HepG2 (cell line): ENCODE measurements around the gene TSNAX. TPM values are rescaled to one million over a fixed set of nuclear protein-coding genes. Genes with fewer than 3 reads are reported as not detected.

Experiments used
- ATAC-seq: fragments of 200-7000 bp; cut with Tn5 transposase; 3 replicates; pipeline ENCODE4 v1.9.1; 2020; ENCODE audit warnings: mild to moderate bottlenecking, moderate library complexity
- BruUV-seq: library from RNA; stranded (reverse); fragments of 400-500 nt; replicated peaks from 2 replicates; lab custom pipeline; 2021; lab: Mats Ljungman, UMichigan
- CTCF ChIA-PET: fragments of 300-600 bp; formaldehyde crosslinking; extraction: SDS; loops from one replicate; lab custom pipeline; 2021; ENCODE audit warnings: low total read pairs, inconsistent platforms, low intra/inter-chr PET ratio; lab: Yijun Ruan, JAX
- POLR2A ChIA-PET: fragments of 350-600 bp; sonication (Branson Sonifier 250); formaldehyde crosslinking; loops from one replicate; lab custom pipeline; 2020; ENCODE audit warnings: antibody characterized with exemption, inconsistent platforms; lab: Yijun Ruan, JAX
- DNase-seq: peaks from one replicate; pipeline ENCODE4 v3.0.0-alpha.2; 2015; ENCODE audit warnings: low spot score
- FAIRE-seq: peaks from 3 replicates; lab custom pipeline; 2011; peaks lifted over from hg19 to GRCh38; lab: Jason Lieb, UNC
- H2AFZ ChIP-seq: one replicate; pipeline ENCODE4 v1.6.1; 2011; ENCODE audit warnings: low read length, inconsistent platforms
- H3K27ac ChIP-seq: fragments of 300-600 bp; 3 replicates; pipeline ENCODE4 v1.8.0; 2011; ENCODE audit warnings: mixed run types, mild to moderate bottlenecking, mixed read lengths, low read length, inconsistent platforms; ENCODE audit not compliant: insufficient read depth; ENCODE audit errors: extremely low read length
- H3K27me3 ChIP-seq, 2 experiments: fragments of 200-600 bp in 1 of 2; 2 replicates in 1 of 2; 3 replicates in 1 of 2; pipeline versions ENCODE4 v1.6.0 to v1.8.0; 2011; ENCODE audit warnings: low read length in 2 of 2, mild to moderate bottlenecking in 2 of 2, moderate library complexity in 2 of 2, inconsistent platforms in 1 of 2; ENCODE audit not compliant: insufficient read depth in 2 of 2, control insufficient read depth in 1 of 2
- H3K36me3 ChIP-seq, 2 experiments: fragments of 200-600 bp in 1 of 2; replicated peaks in 1 of 2; 2 replicates in 1 of 2; 3 replicates in 1 of 2; pipeline versions ENCODE4 v1.5.1 to v1.8.0; 2011; ENCODE audit warnings: low read length in 2 of 2, inconsistent platforms in 1 of 2; ENCODE audit not compliant: insufficient read depth in 2 of 2, control insufficient read depth in 1 of 2
- H3K4me1 ChIP-seq: 2 replicates; pipeline ENCODE4 v1.5.1; 2012; ENCODE audit warnings: low read length, inconsistent platforms; ENCODE audit not compliant: insufficient read depth
- H3K4me2 ChIP-seq: 2 replicates; pipeline ENCODE4 v1.6.0; 2011; ENCODE audit warnings: low read depth, low read length, inconsistent platforms
- H3K4me3 ChIP-seq, 3 experiments: fragments of 200-600 bp in 1 of 3; sonication (generic), shearing (Covaris generic) in 1 of 3; replicated peaks in 1 of 3; 2 replicates each; pipeline ENCODE4 v1.5.1; 2011 to 2016; ENCODE audit warnings: low read length in 3 of 3, inconsistent platforms in 2 of 3, low read depth in 2 of 3, mild to moderate bottlenecking in 2 of 3, control low read depth in 1 of 3, mixed read lengths in 1 of 3; ENCODE audit not compliant: insufficient read depth in 1 of 3
- H3K79me2 ChIP-seq: one replicate; pipeline ENCODE4 v1.6.1; 2011; ENCODE audit warnings: low read length, inconsistent platforms; ENCODE audit not compliant: insufficient read depth
- H3K9ac ChIP-seq: 2 replicates; pipeline ENCODE4 v1.6.0; 2011; ENCODE audit warnings: mild to moderate bottlenecking, low read depth, low read length, inconsistent platforms; ENCODE audit not compliant: insufficient read depth
- H3K9me3 ChIP-seq: 2 replicates; pipeline ENCODE4 v1.5.1; 2012; ENCODE audit warnings: mild to moderate bottlenecking, low read length
- H4K20me1 ChIP-seq: 2 replicates; pipeline ENCODE4 v1.6.0; 2011; ENCODE audit warnings: inconsistent platforms, mild to moderate bottlenecking, low read length, moderate library complexity; ENCODE audit not compliant: insufficient read depth
- ELF3 ChIP-seq: IDR thresholded peaks from 2 replicates; pipeline ENCODE4 v1.6.1; 2016; ENCODE audit warnings: missing genetic modification reagents, missing compliant biosample characterization
- LCORL ChIP-seq, 2 experiments: fragments of 450-650 bp in 1 of 2; sonication (generic) in 1 of 2; formaldehyde crosslinking in 1 of 2; IDR thresholded peaks; 2 replicates each; pipeline versions ENCODE4 v1.5.0 to v1.6.1; 2017 to 2020; ENCODE audit warnings: antibody characterized with exemption in 1 of 2, missing genetic modification reagents in 1 of 2
- NCOA1 ChIP-seq: sonication (generic); formaldehyde crosslinking; IDR thresholded peaks from 2 replicates; pipeline ENCODE4 v1.9.0; 2021; ENCODE audit warnings: missing genetic modification reagents
- RAD21 ChIP-seq: fragments of 450-650 bp; formaldehyde crosslinking; IDR thresholded peaks from 2 replicates; pipeline ENCODE4 v1.5.0; 2020; ENCODE audit warnings: mild to moderate bottlenecking
- SAP130 ChIP-seq: IDR thresholded peaks from 2 replicates; pipeline ENCODE4 v1.6.1; 2016; ENCODE audit warnings: low read depth
- SATB2 ChIP-seq: sonication (generic); formaldehyde crosslinking; IDR thresholded peaks from 2 replicates; pipeline ENCODE4 v1.5.0; 2020; ENCODE audit warnings: missing genetic modification reagents
- SMC3 ChIP-seq: IDR thresholded peaks from 2 replicates; pipeline ENCODE4 v1.6.1; 2011; ENCODE audit warnings: low read length, improper control_type of control experiment
- SRF ChIP-seq: IDR thresholded peaks from 2 replicates; pipeline ENCODE4 v1.6.1; 2011; ENCODE audit warnings: mild to moderate bottlenecking, low read depth, low read length, moderate library complexity
- STAG1 ChIP-seq: sonication (generic); formaldehyde crosslinking; IDR thresholded peaks from 2 replicates; pipeline ENCODE4 v1.4.0; 2020; ENCODE audit warnings: missing genetic modification reagents
- TOE1 ChIP-seq: sonication (generic); formaldehyde crosslinking; IDR thresholded peaks from 2 replicates; pipeline ENCODE4 v1.4.0; 2020; ENCODE audit warnings: mild to moderate bottlenecking, missing genetic modification reagents
- WIZ ChIP-seq: sonication (generic); formaldehyde crosslinking; IDR thresholded peaks from 2 replicates; pipeline ENCODE4 v1.5.1; 2020; ENCODE audit warnings: mild to moderate bottlenecking, missing genetic modification reagents
- ZKSCAN8 ChIP-seq: IDR thresholded peaks from 2 replicates; pipeline ENCODE4 v1.6.1; 2016; ENCODE audit warnings: borderline replicate concordance, missing genetic modification reagents, missing compliant biosample characterization
- ZNF180 ChIP-seq: sonication (generic); formaldehyde crosslinking; IDR thresholded peaks from 2 replicates; pipeline ENCODE4 v1.4.0; 2020; ENCODE audit warnings: low read depth, missing genetic modification reagents, borderline replicate concordance
- ZNF660 ChIP-seq: sonication (generic); formaldehyde crosslinking; IDR thresholded peaks from 2 replicates; pipeline ENCODE4 v1.5.1; 2020; ENCODE audit warnings: mild to moderate bottlenecking, low read depth, missing genetic modification reagents, borderline replicate concordance
- WGBS: methylation state at CpG from one replicate; pipeline ENCODE4 v1.1.6; 2017; ENCODE audit warnings: low lambda C conversion rate; 5-methylcytosine and 5-hydroxymethylcytosine counted together
- in situ Hi-C: cut with HindIII; loops from 2 replicates; pipeline ENCODE4 v1.10.0; 2017; ENCODE audit warnings: low pct_unique_long_range_greater_than_20kb; ENCODE audit not compliant: extremely low pct_ligation_motif_present
- intact Hi-C: fragments of 100-400 bp; cut with micrococcal nuclease; formaldehyde crosslinking; loops from one replicate; pipeline ENCODE4 v1.10.0; 2022; ENCODE audit not compliant: unreplicated experiment
- polyA plus RNA-seq, 8 experiments: library from polyadenylated mRNA; depleted of rRNA in 3 of 8; stranded (reverse) in 7 of 8; unstranded in 1 of 8; fragments of >200 nt; fragmentation: Illumina TruSeq in 4 of 8; extraction: Trizol in 4 of 8; gene quantifications; 2 replicates each; pipeline versions ENCODE4 v1.2.1 to v1.2.3, GENCODE V29; 2011 to 2016; ENCODE audit warnings: low read depth in 4 of 8, missing spikeins in 1 of 8, mixed read lengths in 1 of 8; ENCODE audit not compliant: insufficient read depth in 1 of 8
- total RNA-seq, 5 experiments: library from RNA; depleted of rRNA; stranded (reverse); fragments of >200 nt; fragmentation: Illumina TruSeq; extraction: Trizol; gene quantifications; 2 replicates each; pipeline ENCODE4 v1.2.3, GENCODE V29; 2016; ENCODE audit warnings: low read depth in 1 of 5
- TF ChIP-seq, protein P1 (sequence below): sonication (generic); formaldehyde crosslinking; IDR thresholded peaks from 2 replicates; pipeline ENCODE4 v1.4.0; 2020; ENCODE audit warnings: missing genetic modification reagents
- TF ChIP-seq, protein P2 (sequence below): sonication (generic); formaldehyde crosslinking; IDR thresholded peaks from 2 replicates; pipeline ENCODE4 v1.5.0; 2020; ENCODE audit warnings: mild to moderate bottlenecking, missing genetic modification reagents, moderate library complexity
- TF ChIP-seq, protein P3 (sequence below): IDR thresholded peaks from 2 replicates; pipeline ENCODE4 v1.6.1; 2016; ENCODE audit warnings: mild to moderate bottlenecking, missing biosample characterization, missing genetic modification reagents

The TSNAX gene
- total and polyA plus RNA-seq, 2 of the 13 experiments (the other 11 are each of a cell fraction or from before 2014, with no cell fraction given): 13.2 to 46.2 TPM

DNA sequence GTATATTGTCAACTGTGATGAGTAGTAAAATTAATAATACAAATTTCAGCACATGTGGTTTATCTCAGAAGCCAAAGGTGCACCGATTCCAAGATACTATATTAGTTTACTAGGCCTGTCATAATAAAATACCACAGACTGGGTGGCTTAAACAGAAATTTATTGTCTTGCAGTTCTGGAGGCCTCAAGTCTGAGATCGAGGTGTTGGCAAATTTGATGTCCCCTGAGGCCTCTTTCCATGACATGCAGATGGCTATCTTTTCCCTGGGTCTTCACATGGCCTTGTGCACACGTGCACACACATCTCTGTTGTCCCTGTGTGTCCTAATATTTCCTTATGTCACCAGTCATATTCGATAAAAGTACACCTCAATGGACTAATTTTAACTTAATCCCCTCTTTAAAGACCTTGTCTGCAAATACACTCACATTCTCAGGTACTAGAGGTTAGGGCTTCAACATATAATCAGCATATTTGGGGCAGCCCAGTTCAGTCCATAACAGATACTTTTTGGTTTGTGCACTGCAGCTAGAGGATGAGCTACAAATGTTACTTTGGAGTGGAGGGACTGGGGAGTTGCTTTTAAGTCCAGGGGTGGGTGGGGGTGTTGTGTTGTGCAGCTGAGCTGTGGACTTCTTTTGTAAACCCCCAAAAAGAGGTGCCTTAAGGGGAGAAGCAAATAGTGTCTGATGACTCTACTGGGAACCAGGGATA is 21.4 kb downstream of the TSNAX start (continued):
- TF ChIP-seq ZNF660 (CRISPR knock-in tag) (no peak), NCOA1 (CRISPR knock-in tag) (no peak), LCORL (IDR thresholded peaks at IDR 0.05) (no peak), LCORL (CRISPR knock-in tag; IDR thresholded peaks at IDR 0.05) (no peak), WIZ (CRISPR knock-in tag) (no peak), SATB2 (CRISPR knock-in tag) (no peak), ZNF180 (CRISPR knock-in tag) (no peak)
- TF ChIP-seq, protein P1, sequence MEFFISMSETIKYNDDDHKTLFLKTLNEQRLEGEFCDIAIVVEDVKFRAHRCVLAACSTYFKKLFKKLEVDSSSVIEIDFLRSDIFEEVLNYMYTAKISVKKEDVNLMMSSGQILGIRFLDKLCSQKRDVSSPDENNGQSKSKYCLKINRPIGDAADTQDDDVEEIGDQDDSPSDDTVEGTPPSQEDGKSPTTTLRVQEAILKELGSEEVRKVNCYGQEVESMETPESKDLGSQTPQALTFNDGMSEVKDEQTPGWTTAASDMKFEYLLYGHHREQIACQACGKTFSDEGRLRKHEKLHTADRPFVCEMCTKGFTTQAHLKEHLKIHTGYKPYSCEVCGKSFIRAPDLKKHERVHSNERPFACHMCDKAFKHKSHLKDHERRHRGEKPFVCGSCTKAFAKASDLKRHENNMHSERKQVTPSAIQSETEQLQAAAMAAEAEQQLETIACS (CRISPR knock-in tag): no peak
- TF ChIP-seq, all 625 proteins: peak for 0

- H2AFZ ChIP-seq: no peak overlapping the region
- H3K4me3 ChIP-seq: no peak overlapping the region
- intact Hi-C loops: loop anchor here (1.0 to 5.0 kb wide), 3 partner anchors 22 to 192 kb away; partner anchors contain the start of genes EGLN1 and TSNAX
- TF ChIP-seq SMC3 (peak; percentile 77), RAD21 (CRISPR knock-in tag) (peak; percentile 57), TOE1 (CRISPR knock-in tag) (no peak), SAP130 (CRISPR knock-in tag) (peak; percentile 29; the same call in 1 of the 2 replicates), ELF3 (0 out of 2 replicates have a peak, but pooled peaks have one; percentile 27), STAG1 (CRISPR knock-in tag) (peak; percentile 61), SRF (0 out of 2 replicates have a peak, but pooled peaks have one; percentile 11), ZKSCAN8 (CRISPR knock-in tag) (no peak)
- TF ChIP-seq, protein P2, sequence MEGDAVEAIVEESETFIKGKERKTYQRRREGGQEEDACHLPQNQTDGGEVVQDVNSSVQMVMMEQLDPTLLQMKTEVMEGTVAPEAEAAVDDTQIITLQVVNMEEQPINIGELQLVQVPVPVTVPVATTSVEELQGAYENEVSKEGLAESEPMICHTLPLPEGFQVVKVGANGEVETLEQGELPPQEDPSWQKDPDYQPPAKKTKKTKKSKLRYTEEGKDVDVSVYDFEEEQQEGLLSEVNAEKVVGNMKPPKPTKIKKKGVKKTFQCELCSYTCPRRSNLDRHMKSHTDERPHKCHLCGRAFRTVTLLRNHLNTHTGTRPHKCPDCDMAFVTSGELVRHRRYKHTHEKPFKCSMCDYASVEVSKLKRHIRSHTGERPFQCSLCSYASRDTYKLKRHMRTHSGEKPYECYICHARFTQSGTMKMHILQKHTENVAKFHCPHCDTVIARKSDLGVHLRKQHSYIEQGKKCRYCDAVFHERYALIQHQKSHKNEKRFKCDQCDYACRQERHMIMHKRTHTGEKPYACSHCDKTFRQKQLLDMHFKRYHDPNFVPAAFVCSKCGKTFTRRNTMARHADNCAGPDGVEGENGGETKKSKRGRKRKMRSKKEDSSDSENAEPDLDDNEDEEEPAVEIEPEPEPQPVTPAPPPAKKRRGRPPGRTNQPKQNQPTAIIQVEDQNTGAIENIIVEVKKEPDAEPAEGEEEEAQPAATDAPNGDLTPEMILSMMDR (CRISPR knock-in tag): peak; percentile 59
- TF ChIP-seq, protein P3, sequence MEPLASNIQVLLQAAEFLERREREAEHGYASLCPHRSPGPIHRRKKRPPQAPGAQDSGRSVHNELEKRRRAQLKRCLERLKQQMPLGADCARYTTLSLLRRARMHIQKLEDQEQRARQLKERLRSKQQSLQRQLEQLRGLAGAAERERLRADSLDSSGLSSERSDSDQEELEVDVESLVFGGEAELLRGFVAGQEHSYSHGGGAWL: no peak
- in situ Hi-C loops: no loop called here
- FAIRE-seq: no peak
- WGBS: 59% methylated on average over 2 of the region's 2 CpGs
- peaks cover 3 to 21% of the 10 kb centered on the region in 2 experiments; a peak in 2 of 5 replicates for H3K36me3 ChIP-seq
- peaks cover 11% of the 10 kb centered on the region for H3K79me2 ChIP-seq
- no peak overlapping the region for H3K4me2 ChIP-seq
- no TSS peak for BruUV-seq
- H3K9me3 ChIP-seq: no peaks in the 10 kb centered on the region
- H4K20me1 ChIP-seq: peaks cover 3% of the 10 kb centered on the region; the same call in 1 of the 2 replicates
- H3K27me3 ChIP-seq: no peaks in the 10 kb centered on the region
- ATAC-seq: peak; percentile 92
- CTCF ChIA-PET: interaction anchor here (2.1 kb wide), 1 partner anchor 192 kb away, joined by 20 read pairs; no protein-coding TSS in a partner anchor
- no peak overlapping the region for H3K27ac ChIP-seq
- DNase-seq: peak; percentile 50
- POLR2A ChIA-PET: no interaction called here
- H3K4me1 ChIP-seq: peaks cover 10% of the 10 kb centered on the region
- H3K9ac ChIP-seq: no peak overlapping the region
These were observed 21.9 kb downstream of the TSNAX start for GRCh38 chr1:231550448-231550781.
